Measurements from ENCODE around the gene PIPOX. TPM values are rescaled to one million over a fixed set of nuclear protein-coding genes. Genes with fewer than 3 reads are reported as not detected.

PIPOX gene
- total and polyA plus RNA-seq, 2 donors (not counting 1 experiment from before 2014, with no cell fraction given), result 0.20 to 0.83 TPM

DNA sequence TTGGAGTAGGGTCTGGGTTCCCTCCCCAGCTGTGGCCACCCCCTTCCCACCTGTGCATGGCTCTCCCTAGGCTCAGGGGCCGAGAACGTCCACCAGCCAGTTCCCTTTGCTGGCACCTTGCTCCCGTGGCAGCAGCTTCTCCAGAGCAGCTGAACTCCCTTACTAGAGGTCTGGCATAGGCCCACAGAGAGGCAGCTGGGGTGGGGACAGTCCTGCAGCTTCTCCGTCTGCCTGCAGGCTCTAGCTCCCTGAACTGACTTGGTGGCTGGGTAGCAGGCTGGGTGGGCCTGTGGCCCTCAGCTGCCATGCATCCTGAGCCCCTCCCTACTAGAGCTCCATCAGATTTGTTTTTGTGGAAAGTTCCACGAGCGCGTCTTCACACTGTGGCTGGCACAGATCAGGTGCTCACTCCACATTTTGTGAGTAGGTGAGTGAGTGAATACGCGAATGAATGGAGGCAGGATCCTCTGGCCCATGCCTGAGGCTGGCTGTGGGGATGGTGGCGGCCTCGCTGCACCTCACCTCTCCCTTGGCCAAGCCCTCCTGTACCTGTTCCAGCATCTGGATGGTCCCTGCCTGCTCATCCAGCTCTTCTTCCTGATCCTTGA, 51.3 kb downstream of the PIPOX start:
- Histone ChIP-seq H3K36me3 (ENCODE audit: control insufficient read depth, insufficient read depth, low read length) (peaks cover 37% of the 10 kb centered on the region), H3K9me3 (ENCODE audit: control insufficient read depth, insufficient read depth, low read depth, low read length) (no peaks in the 10 kb centered on the region), H4K20me1 (ENCODE audit: control insufficient read depth, extremely low read depth, insufficient read depth, low read length) (no peaks in the 10 kb centered on the region), H3K4me1 (ENCODE audit: control insufficient read depth, extremely low read depth, insufficient read depth, low read length) (no peaks in the 10 kb centered on the region), H3K9ac (ENCODE audit: insufficient read depth, low read length) (no peak overlapping the region), H3K27ac (ENCODE audit: insufficient read depth, low read length) (no peak overlapping the region), H3K27me3 (ENCODE audit: control insufficient read depth, insufficient read depth, low read length) (no peaks in the 10 kb centered on the region), H3K4me3 (replicated peaks in 1 of 4; ENCODE audit: control extremely low read depth in 1 of 4, insufficient read depth in 1 of 4, low read depth in 3 of 4, low read length in 4 of 4) (no peak overlapping the region), H3K4me2 (ENCODE audit: extremely low read depth, insufficient read depth, low read length) (no peak overlapping the region), H2AFZ (ENCODE audit: low read length) (no peak overlapping the region), H3K79me2 (ENCODE audit: control insufficient read depth, insufficient read depth, low read length) (no peaks in the 10 kb centered on the region)
- DNase-seq (ENCODE audit: low read depth in 2 of 2), result no peak
- TF ChIP-seq EZH2 (IDR thresholded peaks at IDR 0.05; ENCODE audit: low read length, missing control alignments), result no peak
- TF ChIP-seq, protein P1, sequence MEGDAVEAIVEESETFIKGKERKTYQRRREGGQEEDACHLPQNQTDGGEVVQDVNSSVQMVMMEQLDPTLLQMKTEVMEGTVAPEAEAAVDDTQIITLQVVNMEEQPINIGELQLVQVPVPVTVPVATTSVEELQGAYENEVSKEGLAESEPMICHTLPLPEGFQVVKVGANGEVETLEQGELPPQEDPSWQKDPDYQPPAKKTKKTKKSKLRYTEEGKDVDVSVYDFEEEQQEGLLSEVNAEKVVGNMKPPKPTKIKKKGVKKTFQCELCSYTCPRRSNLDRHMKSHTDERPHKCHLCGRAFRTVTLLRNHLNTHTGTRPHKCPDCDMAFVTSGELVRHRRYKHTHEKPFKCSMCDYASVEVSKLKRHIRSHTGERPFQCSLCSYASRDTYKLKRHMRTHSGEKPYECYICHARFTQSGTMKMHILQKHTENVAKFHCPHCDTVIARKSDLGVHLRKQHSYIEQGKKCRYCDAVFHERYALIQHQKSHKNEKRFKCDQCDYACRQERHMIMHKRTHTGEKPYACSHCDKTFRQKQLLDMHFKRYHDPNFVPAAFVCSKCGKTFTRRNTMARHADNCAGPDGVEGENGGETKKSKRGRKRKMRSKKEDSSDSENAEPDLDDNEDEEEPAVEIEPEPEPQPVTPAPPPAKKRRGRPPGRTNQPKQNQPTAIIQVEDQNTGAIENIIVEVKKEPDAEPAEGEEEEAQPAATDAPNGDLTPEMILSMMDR (conservative IDR thresholded peaks at IDR 0.05 in 1 of 2, IDR thresholded peaks at IDR 0.05 in 1 of 2; ENCODE audit: low read depth in 1 of 2, low read length in 2 of 2), result no peak

- H3K36me3 ChIP-seq (ENCODE audit: control insufficient read depth, insufficient read depth, low read length), result peaks cover 32% of the 10 kb centered on the region
- H3K4me1 ChIP-seq (ENCODE audit: control insufficient read depth, extremely low read depth, insufficient read depth, low read length), result no peaks in the 10 kb centered on the region
- no peak for TF ChIP-seq EZH2 (IDR thresholded peaks at IDR 0.05; ENCODE audit: low read length, missing control alignments)
- TF ChIP-seq, protein P1 (conservative IDR thresholded peaks at IDR 0.05 in 1 of 2, IDR thresholded peaks at IDR 0.05 in 1 of 2; ENCODE audit: low read depth in 1 of 2, low read length in 2 of 2), result no peak
- H3K79me2 ChIP-seq (ENCODE audit: control insufficient read depth, insufficient read depth, low read length), result no peaks in the 10 kb centered on the region
- H3K9ac ChIP-seq (ENCODE audit: insufficient read depth, low read length), result no peak overlapping the region
- H3K4me3 ChIP-seq (replicated peaks in 1 of 4; ENCODE audit: control extremely low read depth in 1 of 4, insufficient read depth in 1 of 4, low read depth in 3 of 4, low read length in 4 of 4), result no peak overlapping the region
- H2AFZ ChIP-seq (ENCODE audit: low read length), result no peak overlapping the region
- no peaks in the 10 kb centered on the region for H3K9me3 ChIP-seq (ENCODE audit: control insufficient read depth, insufficient read depth, low read depth, low read length)
- no peak overlapping the region for H3K4me2 ChIP-seq (ENCODE audit: extremely low read depth, insufficient read depth, low read length)
- H3K27ac ChIP-seq (ENCODE audit: insufficient read depth, low read length), result no peak overlapping the region
- no peaks in the 10 kb centered on the region for H3K27me3 ChIP-seq (ENCODE audit: control insufficient read depth, insufficient read depth, low read length)
- DNase-seq (ENCODE audit: low read depth in 2 of 2), result no peak
- no peaks in the 10 kb centered on the region for H4K20me1 ChIP-seq (ENCODE audit: control insufficient read depth, extremely low read depth, insufficient read depth, low read length)
Measured at GRCh38 chr17:29095439-29095838, 52.5 kb downstream of the PIPOX start.

GRCh38 chr17:29096094-29096493, 53.2 kb downstream of the PIPOX start:
- TF ChIP-seq EZH2 (IDR thresholded peaks at IDR 0.05; ENCODE audit: low read length, missing control alignments), result no peak
- TF ChIP-seq, protein P1 (conservative IDR thresholded peaks at IDR 0.05 in 1 of 2, IDR thresholded peaks at IDR 0.05 in 1 of 2; ENCODE audit: low read depth in 1 of 2, low read length in 2 of 2), result no peak
- Histone ChIP-seq H3K9ac (ENCODE audit: insufficient read depth, low read length) (no peak overlapping the region), H3K36me3 (ENCODE audit: control insufficient read depth, insufficient read depth, low read length) (peaks cover 29% of the 10 kb centered on the region)

More at GRCh38 chr17:29096094-29096493, 53.2 kb downstream of the PIPOX start:
- Histone ChIP-seq H3K4me1 (ENCODE audit: control insufficient read depth, extremely low read depth, insufficient read depth, low read length) (no peaks in the 10 kb centered on the region), H4K20me1 (ENCODE audit: control insufficient read depth, extremely low read depth, insufficient read depth, low read length) (no peaks in the 10 kb centered on the region), H3K9me3 (ENCODE audit: control insufficient read depth, insufficient read depth, low read depth, low read length) (no peaks in the 10 kb centered on the region), H3K79me2 (ENCODE audit: control insufficient read depth, insufficient read depth, low read length) (no peaks in the 10 kb centered on the region), H3K27me3 (ENCODE audit: control insufficient read depth, insufficient read depth, low read length) (no peaks in the 10 kb centered on the region), H3K4me3 (replicated peaks in 1 of 4; ENCODE audit: control extremely low read depth in 1 of 4, insufficient read depth in 1 of 4, low read depth in 3 of 4, low read length in 4 of 4) (no peak overlapping the region), H2AFZ (ENCODE audit: low read length) (no peak overlapping the region), H3K4me2 (ENCODE audit: extremely low read depth, insufficient read depth, low read length) (no peak overlapping the region), H3K27ac (ENCODE audit: insufficient read depth, low read length) (no peak overlapping the region)
- no peak for DNase-seq (ENCODE audit: low read depth in 2 of 2)

All from fibroblast of lung (primary cell).